IPS-20b (cell line): ENCODE results near the gene TTC16.

Source experiments
- H3K27ac ChIP-seq: one replicate; pipeline ENCODE4 v1.5.1; 2013; ENCODE audit warnings: low read length
- H3K27me3 ChIP-seq: 2 replicates; pipeline ENCODE4 v1.6.1; 2013; ENCODE audit warnings: mild to moderate bottlenecking, low read length, inconsistent platforms; ENCODE audit not compliant: insufficient read depth
- H3K36me3 ChIP-seq: 2 replicates; pipeline ENCODE4 v1.6.1; 2013; ENCODE audit warnings: low read depth, mild to moderate bottlenecking, inconsistent platforms, low read length, moderate library complexity; ENCODE audit not compliant: insufficient read depth
- H3K4me1 ChIP-seq: 2 replicates; pipeline ENCODE4 v1.6.1; 2013; ENCODE audit warnings: mild to moderate bottlenecking, control low read depth, inconsistent platforms, low read length, moderate library complexity; ENCODE audit not compliant: insufficient read depth
- H3K4me3 ChIP-seq: 2 replicates; pipeline ENCODE4 v1.5.1; 2013; ENCODE audit warnings: mild to moderate bottlenecking, low read length, inconsistent platforms
- H3K9ac ChIP-seq: 2 replicates; pipeline ENCODE4 v1.6.1; 2013; ENCODE audit warnings: low read depth, mild to moderate bottlenecking, inconsistent platforms, low read length, moderate library complexity
- H3K9me3 ChIP-seq: 2 replicates; pipeline ENCODE4 v1.6.1; 2013; ENCODE audit warnings: mild to moderate bottlenecking, low read depth, low read length, inconsistent platforms; ENCODE audit not compliant: insufficient read depth

The TTC16 gene, protein sequence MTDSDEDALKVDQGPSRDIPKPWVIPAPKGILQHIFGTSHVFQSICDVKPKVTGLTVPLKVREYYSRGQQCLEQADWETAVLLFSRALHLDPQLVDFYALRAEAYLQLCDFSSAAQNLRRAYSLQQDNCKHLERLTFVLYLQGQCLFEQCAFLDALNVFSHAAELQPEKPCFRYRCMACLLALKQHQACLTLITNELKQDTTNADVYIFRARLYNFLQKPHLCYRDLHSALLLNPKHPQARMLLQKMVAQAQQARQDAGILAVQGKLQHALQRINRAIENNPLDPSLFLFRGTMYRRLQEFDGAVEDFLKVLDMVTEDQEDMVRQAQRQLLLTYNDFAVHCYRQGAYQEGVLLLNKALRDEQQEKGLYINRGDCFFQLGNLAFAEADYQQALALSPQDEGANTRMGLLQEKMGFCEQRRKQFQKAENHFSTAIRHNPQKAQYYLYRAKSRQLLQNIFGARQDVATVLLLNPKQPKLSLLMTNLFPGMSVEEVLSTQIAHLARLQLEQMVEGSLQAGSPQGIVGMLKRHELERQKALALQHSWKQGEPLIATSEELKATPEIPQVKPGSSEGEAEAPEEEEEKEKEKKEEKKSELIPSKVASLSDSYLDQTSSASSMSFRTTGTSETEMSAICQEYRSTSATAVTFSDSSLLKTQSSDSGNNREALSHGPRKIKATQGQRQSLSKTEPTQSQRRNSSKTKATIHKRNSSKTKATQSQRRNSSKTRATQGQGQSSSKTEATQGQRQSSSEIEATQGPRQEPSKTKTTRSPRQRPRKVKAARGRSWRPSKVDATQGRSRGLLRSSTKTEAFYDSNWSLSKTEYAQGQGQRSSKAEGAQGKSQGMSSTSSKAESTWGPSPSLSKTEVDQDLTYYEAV

DNA sequence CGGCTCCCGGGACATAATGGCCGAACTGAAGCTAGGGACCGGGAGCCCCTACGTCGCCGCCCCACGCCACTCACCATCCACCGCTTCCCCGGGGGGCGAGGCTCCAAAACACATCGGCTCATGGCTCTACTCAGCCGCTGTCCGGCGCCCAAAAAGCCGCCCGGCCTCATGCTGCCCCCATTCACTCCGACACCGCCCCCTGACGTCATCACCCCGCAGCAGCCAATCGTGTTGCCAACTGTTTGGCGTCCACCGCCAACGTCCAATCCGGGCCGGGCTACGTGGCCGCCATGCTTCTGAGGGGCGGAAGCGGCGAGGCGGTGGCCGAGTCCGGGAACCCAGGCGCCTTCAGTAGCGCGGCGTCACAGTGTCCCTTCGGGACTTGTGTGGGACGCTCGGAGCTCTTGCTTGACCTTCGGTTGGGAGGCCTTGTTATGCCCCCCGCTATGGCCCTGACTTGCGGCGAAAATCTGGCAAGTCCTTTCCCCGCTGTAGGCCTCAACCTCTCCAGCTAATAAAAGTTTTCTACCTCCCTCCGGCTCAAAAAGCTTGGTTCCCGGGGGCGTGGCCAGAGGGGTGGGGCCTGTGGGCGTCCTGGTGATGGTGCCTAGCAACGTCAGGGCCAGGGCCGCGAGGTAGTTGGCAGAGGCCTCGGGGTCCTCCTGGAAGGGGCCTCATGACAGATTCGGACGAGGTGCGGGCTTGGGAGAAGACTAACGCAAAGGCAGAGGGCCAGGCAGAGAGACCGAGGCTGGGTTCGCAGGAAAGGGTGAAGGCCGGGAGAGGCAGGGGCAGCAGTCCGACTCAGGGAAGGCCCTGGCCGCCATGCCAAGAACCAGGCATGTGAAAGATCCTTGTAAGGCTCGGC is at the start of gene TTC16, which contains the start of gene PTRH1:
TSS of gene TTC16 (plus strand) at position 610 of the 868 bp plus-strand sequence. CDS start at position 677, 67 bp downstream.
TSS of gene PTRH1 (minus strand) at position 194 of the 868 bp plus-strand sequence. CDS start at position 170, 24 bp downstream.
- Histone ChIP-seq H3K4me3 (peak within 1 kb of the TSS; percentile 81), H3K27me3 (peaks cover 3% of the 10 kb centered on the region; the same call in 1 of the 2 replicates)

DNA sequence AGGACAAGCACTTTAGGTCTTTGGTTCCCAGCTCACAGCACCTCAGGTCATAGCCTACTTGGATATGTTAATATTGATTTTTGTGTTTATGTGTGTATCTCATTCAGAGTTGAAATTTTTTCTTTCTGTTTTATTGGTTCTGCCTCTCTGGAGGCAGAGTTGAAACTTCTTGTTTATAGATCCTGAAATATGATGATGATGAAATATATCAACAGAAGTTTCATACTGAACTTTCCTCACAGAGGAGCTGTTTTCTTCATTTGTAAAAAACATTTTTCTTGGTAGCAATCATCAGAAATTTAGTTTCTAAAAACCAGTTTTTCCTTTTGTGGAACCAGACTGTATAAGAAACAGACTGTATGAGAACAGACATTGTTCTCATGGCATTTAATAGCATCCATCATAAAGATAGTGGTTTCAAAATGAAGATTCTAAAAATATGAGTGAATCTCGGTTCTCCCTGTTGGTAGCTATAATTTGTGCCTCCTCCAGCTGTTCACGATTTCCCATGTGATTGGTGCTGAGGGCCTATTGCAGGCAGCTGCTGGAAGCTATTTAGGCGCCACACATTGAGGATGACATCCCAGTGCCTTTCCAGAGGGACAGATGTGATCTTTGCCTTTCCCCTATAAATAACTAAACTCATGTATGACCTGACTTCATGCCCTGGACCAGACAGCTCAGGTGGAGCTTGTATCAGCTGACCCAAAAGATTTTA is 48.6 kb upstream of the TTC16 start:
- Histone ChIP-seq H3K9ac (no peak overlapping the region), H3K36me3 (peaks cover 43% of the 10 kb centered on the region), H3K27ac (no peak overlapping the region), H3K9me3 (no peaks in the 10 kb centered on the region), H3K4me1 (no peaks in the 10 kb centered on the region), H3K4me3 (no peak overlapping the region), H3K27me3 (no peaks in the 10 kb centered on the region)

More for the DNA sequence above, at the start of gene TTC16, which contains the start of gene PTRH1:
- no peaks in the 10 kb centered on the region for H3K9me3 ChIP-seq
- H3K4me1 ChIP-seq, result 0 out of 2 replicates have a peak, but pooled peaks cover 8% of the 10 kb centered on the region
- no peak within 1 kb of the TSS for H3K27ac ChIP-seq
- no peaks in the 10 kb centered on the region for H3K36me3 ChIP-seq
- H3K9ac ChIP-seq, result peak within 1 kb of the TSS; percentile 61; the same call in 1 of the 2 replicates

DNA sequence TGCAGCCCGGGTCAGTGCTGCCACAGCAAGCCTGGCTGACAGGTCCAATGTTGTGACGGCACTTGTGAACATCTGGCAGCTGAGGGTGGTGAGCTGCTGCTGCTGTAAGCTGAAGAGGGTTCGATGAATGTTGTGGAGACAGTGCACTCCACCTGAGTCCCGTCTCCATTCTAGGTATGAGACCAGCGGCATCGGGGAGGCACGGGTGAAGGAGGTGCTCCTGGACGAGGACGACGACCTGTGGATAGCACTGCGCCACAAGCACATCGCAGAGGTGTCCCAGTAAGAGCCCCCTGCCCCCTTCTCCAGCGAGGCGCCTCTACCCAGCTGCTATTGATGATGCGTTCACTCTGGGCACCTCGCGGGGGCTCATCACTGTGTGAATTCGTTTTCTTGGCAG is 48.0 kb upstream of the TTC16 start:
- no peaks in the 10 kb centered on the region for H3K9me3 ChIP-seq
- peaks cover 44% of the 10 kb centered on the region for H3K36me3 ChIP-seq
- H3K27me3 ChIP-seq, result no peaks in the 10 kb centered on the region
- no peak overlapping the region for H3K9ac ChIP-seq
- H3K4me3 ChIP-seq, result no peak overlapping the region
- no peaks in the 10 kb centered on the region for H3K4me1 ChIP-seq
- no peak overlapping the region for H3K27ac ChIP-seq

DNA sequence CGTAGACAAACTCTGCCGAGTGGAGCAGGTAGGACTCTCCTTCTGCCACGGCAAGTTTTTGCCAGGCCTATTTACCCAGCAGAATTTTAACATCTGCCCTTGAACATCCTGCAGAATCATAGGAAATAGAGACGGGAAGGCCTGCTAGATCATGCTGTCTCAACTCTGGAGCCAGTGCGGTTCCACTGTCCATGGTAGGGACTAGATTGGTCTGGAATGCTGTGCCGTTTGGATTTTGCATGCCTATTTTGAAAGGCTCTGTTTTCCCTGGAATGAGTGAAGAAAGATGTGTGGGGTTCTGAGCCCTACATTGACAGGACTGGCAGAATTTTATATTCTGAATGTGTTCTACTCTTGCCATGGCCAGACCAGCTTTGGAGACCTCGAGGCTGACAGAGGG is 42.6 kb upstream of the TTC16 start:
- peaks cover 54% of the 10 kb centered on the region; the same call in 1 of the 2 replicates for H3K36me3 ChIP-seq
- H3K4me1 ChIP-seq, result no peaks in the 10 kb centered on the region
- no peaks in the 10 kb centered on the region for H3K27me3 ChIP-seq
- no peaks in the 10 kb centered on the region for H3K9me3 ChIP-seq
- H3K4me3 ChIP-seq, result no peak overlapping the region
- H3K27ac ChIP-seq, result no peak overlapping the region
- no peak overlapping the region for H3K9ac ChIP-seq

DNA sequence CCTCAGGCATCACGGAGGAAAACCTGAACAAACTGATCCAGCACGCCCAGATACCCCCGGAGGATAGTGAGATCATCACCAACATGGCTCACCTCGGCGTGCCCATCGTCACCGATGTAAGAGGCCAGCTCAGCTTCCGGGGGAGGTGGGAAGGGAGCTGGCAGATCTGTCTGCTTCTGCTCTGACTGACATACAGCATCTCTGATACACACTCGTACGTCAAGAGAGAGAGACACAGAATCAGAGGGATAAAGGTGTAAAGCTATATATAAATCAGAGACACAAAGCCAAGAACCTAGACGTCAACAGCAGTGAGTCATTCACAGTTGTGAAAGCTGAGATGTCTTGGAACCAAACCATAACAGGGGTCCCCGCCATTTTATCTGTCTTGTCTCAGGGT is 39.2 kb upstream of the TTC16 start:
- H3K4me1 ChIP-seq, result no peaks in the 10 kb centered on the region
- H3K27ac ChIP-seq, result no peak overlapping the region
- no peak overlapping the region for H3K4me3 ChIP-seq
- no peak overlapping the region for H3K9ac ChIP-seq
- H3K27me3 ChIP-seq, result no peaks in the 10 kb centered on the region
- H3K9me3 ChIP-seq, result no peaks in the 10 kb centered on the region
- H3K36me3 ChIP-seq, result peaks cover 62% of the 10 kb centered on the region; the same call in 1 of the 2 replicates

DNA sequence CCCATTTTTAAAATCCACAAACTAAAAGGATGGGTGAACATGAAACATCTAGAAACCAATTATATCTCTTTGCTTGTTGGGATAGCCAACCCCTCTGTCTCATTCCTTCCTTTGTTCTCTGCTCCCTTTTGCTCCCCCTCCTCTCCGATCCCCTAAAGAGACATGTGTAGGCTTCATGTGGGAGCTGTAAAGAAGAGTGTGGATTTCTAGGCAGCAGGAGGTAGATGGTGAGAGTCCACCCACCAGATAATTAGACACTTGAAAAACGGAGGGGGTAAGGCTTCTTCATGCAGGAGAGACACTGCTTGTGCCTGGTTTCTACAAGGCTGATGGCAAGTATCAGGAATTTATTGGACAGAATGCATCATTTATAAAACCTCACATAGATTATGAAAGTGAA is 36.4 kb upstream of the TTC16 start:
- H3K4me1 ChIP-seq, result no peaks in the 10 kb centered on the region
- no peak overlapping the region for H3K4me3 ChIP-seq
- peaks cover 61% of the 10 kb centered on the region for H3K36me3 ChIP-seq
- H3K9me3 ChIP-seq, result no peaks in the 10 kb centered on the region
- H3K27me3 ChIP-seq, result no peaks in the 10 kb centered on the region
- H3K9ac ChIP-seq, result no peak overlapping the region
- no peak overlapping the region for H3K27ac ChIP-seq

DNA sequence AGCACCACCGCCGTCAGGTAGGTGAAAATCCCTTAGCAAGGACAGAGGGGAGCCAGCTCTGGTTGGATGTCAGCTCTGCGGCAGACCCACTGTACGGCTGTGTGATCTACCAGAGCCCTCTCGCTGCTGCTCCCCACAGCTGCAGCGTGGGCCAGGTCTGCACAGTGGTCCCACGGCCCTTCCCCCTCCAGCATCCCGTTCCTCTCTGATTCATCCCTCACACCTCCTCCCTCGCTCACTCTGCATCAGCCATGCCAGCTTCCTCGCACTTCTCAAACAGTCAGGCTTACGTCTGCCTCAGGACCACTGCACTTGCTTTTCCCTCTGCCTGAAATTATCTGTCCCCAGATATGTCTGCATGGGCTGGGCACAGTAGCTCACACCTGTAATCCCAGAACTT is 35.7 kb upstream of the TTC16 start:
- Histone ChIP-seq H3K4me3 (no peak overlapping the region), H3K9me3 (no peaks in the 10 kb centered on the region), H3K36me3 (peaks cover 61% of the 10 kb centered on the region), H3K4me1 (no peaks in the 10 kb centered on the region), H3K27ac (no peak overlapping the region), H3K9ac (no peak overlapping the region), H3K27me3 (no peaks in the 10 kb centered on the region)

DNA sequence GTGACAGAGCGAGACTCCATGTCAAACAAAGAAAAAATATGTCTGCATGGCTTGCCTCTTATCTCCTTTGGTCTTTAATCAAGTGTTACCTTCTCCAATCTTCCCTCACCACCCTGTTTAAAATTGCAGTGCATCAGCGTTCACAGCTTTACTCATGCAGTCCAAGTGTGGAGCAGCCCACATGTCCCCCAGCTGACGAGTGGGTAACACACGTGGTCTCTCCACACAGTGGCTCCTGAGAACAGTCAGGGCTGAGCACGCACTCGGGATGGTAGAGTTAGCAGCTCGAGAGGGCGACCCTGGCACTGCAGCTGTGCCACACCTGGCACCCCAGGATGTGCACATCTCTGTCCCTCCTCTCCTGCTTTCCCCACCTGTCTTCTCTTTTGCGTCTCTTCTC is 35.0 kb upstream of the TTC16 start:
- H3K9me3 ChIP-seq, result no peaks in the 10 kb centered on the region
- H3K9ac ChIP-seq, result no peak overlapping the region
- no peaks in the 10 kb centered on the region for H3K4me1 ChIP-seq
- H3K36me3 ChIP-seq, result peaks cover 55% of the 10 kb centered on the region
- no peaks in the 10 kb centered on the region for H3K27me3 ChIP-seq
- H3K27ac ChIP-seq, result no peak overlapping the region
- H3K4me3 ChIP-seq, result no peak overlapping the region

DNA sequence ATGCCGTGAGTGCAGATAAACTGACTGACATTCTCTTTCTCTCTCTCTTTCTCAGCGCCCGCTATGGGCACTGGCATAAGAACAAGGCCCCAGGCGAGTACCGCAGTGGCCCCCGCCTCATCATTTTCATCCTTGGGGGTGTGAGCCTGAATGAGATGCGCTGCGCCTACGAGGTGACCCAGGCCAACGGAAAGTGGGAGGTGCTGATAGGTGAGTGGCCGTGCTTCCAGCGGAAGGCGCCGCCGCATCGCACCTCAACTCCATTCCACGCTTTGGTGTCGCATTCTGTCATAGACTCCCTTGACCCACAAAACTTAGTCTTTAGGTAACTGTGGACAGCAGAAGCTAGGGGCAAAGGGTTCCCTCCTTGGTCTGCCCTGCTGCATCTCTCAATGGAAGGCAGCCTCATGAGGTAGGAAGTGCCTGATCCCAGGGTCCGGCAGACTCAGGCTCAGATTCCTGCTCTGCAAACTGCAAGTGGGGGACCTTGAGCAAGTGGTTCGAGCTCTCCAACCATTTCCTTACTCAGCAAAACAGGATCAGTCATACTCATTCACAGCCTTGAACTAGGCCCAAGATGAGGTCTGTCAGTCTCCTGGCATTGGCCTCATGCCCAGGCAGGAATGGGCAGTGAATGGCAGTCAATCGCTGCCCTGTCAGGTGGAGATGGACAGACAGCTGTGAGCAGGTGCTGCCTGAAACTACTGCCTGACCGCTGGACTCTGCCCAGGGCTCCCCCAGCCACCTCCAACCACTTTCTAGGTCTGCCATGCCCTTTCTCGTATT is 33.3 kb upstream of the TTC16 start:
- Histone ChIP-seq H3K9me3 (no peaks in the 10 kb centered on the region), H3K27ac (no peak overlapping the region), H3K27me3 (no peaks in the 10 kb centered on the region), H3K4me1 (no peaks in the 10 kb centered on the region), H3K36me3 (peaks cover 58% of the 10 kb centered on the region), H3K4me3 (no peak overlapping the region), H3K9ac (no peak overlapping the region)

DNA sequence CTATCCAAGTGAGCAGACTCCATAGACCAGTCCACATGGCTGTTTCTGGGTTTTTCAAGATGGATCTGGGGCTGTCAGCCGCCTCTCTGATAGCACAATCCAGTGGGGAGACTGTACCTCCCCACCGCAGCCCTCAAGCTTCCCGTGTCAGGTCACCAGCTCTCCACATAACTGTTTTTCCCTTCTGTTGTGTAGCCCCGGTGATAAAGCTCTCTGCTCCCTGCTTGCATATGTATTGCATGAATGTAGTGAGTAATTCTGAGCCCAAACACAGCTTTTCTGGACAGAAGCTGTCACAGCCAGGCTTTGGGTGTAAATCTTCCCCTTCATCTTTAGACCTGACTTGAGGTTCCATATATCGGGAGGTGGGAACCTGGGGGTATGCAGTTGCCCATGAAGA is 32.2 kb upstream of the TTC16 start:
- no peak overlapping the region for H3K27ac ChIP-seq

More for the DNA sequence above, 32.2 kb upstream of the TTC16 start:
- H3K27me3 ChIP-seq, result no peaks in the 10 kb centered on the region
- no peaks in the 10 kb centered on the region for H3K4me1 ChIP-seq
- H3K36me3 ChIP-seq, result peaks cover 58% of the 10 kb centered on the region
- H3K9ac ChIP-seq, result no peak overlapping the region
- H3K4me3 ChIP-seq, result no peak overlapping the region
- no peaks in the 10 kb centered on the region for H3K9me3 ChIP-seq
